Body of pancreas (tissue), 4 donors: ENCODE data around the gene NISCH. TPM values are rescaled to one million over a fixed set of nuclear protein-coding genes. Genes with fewer than 3 reads are reported as not detected.

Source experiments
- ATAC-seq: fragments of 150-250 bp; one replicate; pipeline ENCODE4 v1.9.1; 2016
- DNase-seq, 4 donors: peaks; one replicate each; pipeline ENCODE4 v3.0.0-alpha.2; 2019
- H3K27ac ChIP-seq, 4 donors: fragments of 200-600 bp; sonication (generic); 1 replicate in 3 of 4; 2 replicates in 1 of 4; pipeline versions ENCODE4 v1.5.1 to v1.6.1; 2016 to 2019; ENCODE audit warnings: mild to moderate bottlenecking in 1 of 4, mixed read lengths in 1 of 4, moderate library complexity in 1 of 4
- H3K27me3 ChIP-seq, 2 donors: fragments of 200-600 bp; sonication (generic); one replicate each; pipeline ENCODE4 v1.6.0; 2016; ENCODE audit warnings: mild to moderate bottlenecking in 1 of 2
- H3K36me3 ChIP-seq, 2 donors: fragments of 200-600 bp; sonication (generic); replicated peaks in 1 of 2; 2 replicates each; pipeline ENCODE4 v1.5.1; 2016; ENCODE audit warnings: low read depth in 2 of 2; ENCODE audit not compliant: insufficient read depth in 1 of 2
- H3K4me1 ChIP-seq: fragments of 200-600 bp; sonication (generic); one replicate; pipeline ENCODE4 v1.6.0; 2016
- H3K4me3 ChIP-seq, 2 donors: fragments of 200-600 bp; sonication (generic); 1 replicate in 1 of 2; 2 replicates in 1 of 2; pipeline ENCODE4 v1.5.1; 2016 to 2019
- H3K9me3 ChIP-seq, 3 donors: fragments of 200-600 bp; sonication (generic); 1 replicate in 2 of 3; 2 replicates in 1 of 3; pipeline ENCODE4 v1.5.1; 2016
- POLR2A ChIP-seq, 3 donors: fragments of 450-650 bp; IDR thresholded peaks; one replicate each; pipeline ENCODE4 v1.6.1; 2016; ENCODE audit warnings: antibody characterized with exemption in 3 of 3, mild to moderate bottlenecking in 2 of 3
- whole genome bisulfite sequencing, 2 donors: methylation state at CpG; one replicate each; pipeline ENCODE4 v1.1.5; 2017; 5-methylcytosine and 5-hydroxymethylcytosine counted together
- intact Hi-C: fragments of 100-400 bp; cut with DNase I; formaldehyde crosslinking; loops from one replicate; pipeline ENCODE4 v1.15.1; 2023
- total RNA-seq, 2 donors: library from RNA; depleted of rRNA; stranded (reverse); fragments of >200 nt; gene quantifications; one replicate each; pipeline ENCODE4 v1.1.0, GENCODE V29; 2016
- TF ChIP-seq, protein P1 (sequence below), 7 experiments: fragments of 450-650 bp in 4 of 7; fragments of 200-600 bp in 3 of 7; sonication (generic) in 3 of 7; IDR thresholded peaks; one replicate each; pipeline ENCODE4 v1.5.1; 2016 to 2019; ENCODE audit warnings: antibody characterized with exemption in 7 of 7

NISCH gene
- total RNA-seq, 2 donors from 2014 or later, result 58.9 to 115 TPM

DNA sequence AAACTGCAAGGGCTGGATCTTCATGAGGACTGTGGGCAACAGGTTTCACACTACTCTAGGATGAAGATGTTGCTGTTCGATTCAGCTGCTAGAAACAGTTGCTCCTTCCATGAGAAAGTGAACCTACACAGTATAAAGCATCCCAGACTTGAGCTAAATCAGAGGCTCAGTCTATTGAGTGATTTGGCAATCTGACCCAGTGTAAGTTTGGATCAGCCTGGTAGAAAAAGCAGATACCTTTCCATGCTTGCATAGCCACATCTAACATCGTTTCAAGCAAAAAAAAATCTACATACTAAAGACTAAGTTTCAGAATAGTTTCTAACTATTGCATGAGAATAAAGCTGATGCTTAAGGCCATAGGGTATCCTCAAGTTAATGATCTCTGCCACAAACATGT lies 85.6 kb downstream of the NISCH start:
- no peak for DNase-seq
- no peak overlapping the region for H3K4me3 ChIP-seq
- H3K9me3 ChIP-seq, result no peaks in the 10 kb centered on the region
- ATAC-seq, result no peak
- H3K4me1 ChIP-seq, result peaks cover 34% of the 10 kb centered on the region
- no peak overlapping the region for H3K27ac ChIP-seq
- TF ChIP-seq, protein P1, sequence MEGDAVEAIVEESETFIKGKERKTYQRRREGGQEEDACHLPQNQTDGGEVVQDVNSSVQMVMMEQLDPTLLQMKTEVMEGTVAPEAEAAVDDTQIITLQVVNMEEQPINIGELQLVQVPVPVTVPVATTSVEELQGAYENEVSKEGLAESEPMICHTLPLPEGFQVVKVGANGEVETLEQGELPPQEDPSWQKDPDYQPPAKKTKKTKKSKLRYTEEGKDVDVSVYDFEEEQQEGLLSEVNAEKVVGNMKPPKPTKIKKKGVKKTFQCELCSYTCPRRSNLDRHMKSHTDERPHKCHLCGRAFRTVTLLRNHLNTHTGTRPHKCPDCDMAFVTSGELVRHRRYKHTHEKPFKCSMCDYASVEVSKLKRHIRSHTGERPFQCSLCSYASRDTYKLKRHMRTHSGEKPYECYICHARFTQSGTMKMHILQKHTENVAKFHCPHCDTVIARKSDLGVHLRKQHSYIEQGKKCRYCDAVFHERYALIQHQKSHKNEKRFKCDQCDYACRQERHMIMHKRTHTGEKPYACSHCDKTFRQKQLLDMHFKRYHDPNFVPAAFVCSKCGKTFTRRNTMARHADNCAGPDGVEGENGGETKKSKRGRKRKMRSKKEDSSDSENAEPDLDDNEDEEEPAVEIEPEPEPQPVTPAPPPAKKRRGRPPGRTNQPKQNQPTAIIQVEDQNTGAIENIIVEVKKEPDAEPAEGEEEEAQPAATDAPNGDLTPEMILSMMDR (IDR thresholded peaks at IDR 0.05), result no peak
- no peak for TF ChIP-seq POLR2A (IDR thresholded peaks at IDR 0.05)
- intact Hi-C loops, result no loop called here
- no peaks in the 10 kb centered on the region for H3K27me3 ChIP-seq
- H3K36me3 ChIP-seq, result no peaks in the 10 kb centered on the region
- 78% methylated on average over 2 of the region's 2 CpGs for WGBS, 2 donors

Other genes with a start within 250 kb of the NISCH start
- gene TLR9, start 230.0 kb upstream of the NISCH start, total RNA-seq, result under 1 TPM in 1 of 2 donors, not detected in 1; 0.26 TPM
- 10 to 100 TPM; 26.7 to 35.8 TPM for gene TWF2, start 216.4 kb upstream of the NISCH start, total RNA-seq
- 10 to 100 TPM in 1 of 2 donors, 1 to 10 TPM in 1; 6.9 to 15.3 TPM for gene PPM1M, start 209.8 kb upstream of the NISCH start, total RNA-seq
- 10 to 100 TPM; 19.1 to 21.5 TPM for gene WDR82, start 177.0 kb upstream of the NISCH start, total RNA-seq
- 10 to 100 TPM in 1 of 2 donors, 1 to 10 TPM in 1; 5.4 to 25.4 TPM for gene GLYCTK, start 167.8 kb upstream of the NISCH start, total RNA-seq
- 10 to 100 TPM in 1 of 2 donors, 1 to 10 TPM in 1; 6.0 to 14.8 TPM for gene DNAH1, start 139.3 kb upstream of the NISCH start, total RNA-seq
- gene BAP1, start 45.6 kb upstream of the NISCH start, total RNA-seq, result 10 to 100 TPM; 40.7 to 49.4 TPM
- gene PHF7, start 44.9 kb upstream of the NISCH start, total RNA-seq, result 1 to 10 TPM; 4.0 to 4.9 TPM
- 10 to 100 TPM in 1 of 2 donors, 1 to 10 TPM in 1; 3.9 to 13.2 TPM for gene SEMA3G, start 10.5 kb upstream of the NISCH start, total RNA-seq
- 10 to 100 TPM in 1 of 2 donors, under 1 TPM in 1; 0.99 to 10.4 TPM for gene TNNC1, start 1.6 kb upstream of the NISCH start, total RNA-seq
- 10 to 100 TPM; 50.4 to 55.3 TPM for gene STAB1, start 39.7 kb downstream of the NISCH start, total RNA-seq
- 10 to 100 TPM; 25.4 to 32.4 TPM for gene NT5DC2, start 78.3 kb downstream of the NISCH start, total RNA-seq
- gene UQCC5, start 81.0 kb downstream of the NISCH start, total RNA-seq, result 1 to 10 TPM in 1 of 2 donors, under 1 TPM in 1; 0.78 to 7.3 TPM
- gene PBRM1, start 230.3 kb downstream of the NISCH start, total RNA-seq, result 10 to 100 TPM; 62.3 to 72.8 TPM
- gene GNL3, start 230.4 kb downstream of the NISCH start, total RNA-seq, result 100 to 1,000 TPM in 1 of 2 donors, 10 to 100 TPM in 1; 46.2 to 122 TPM